ENCODE data around the gene SIPA1L3. TPM values are rescaled to one million over a fixed set of nuclear protein-coding genes. Genes with fewer than 3 reads are reported as not detected.
A peak's percentile ranks its signal among the peaks of the same experiment; 100 is the strongest.

Gene SIPA1L3
- total RNA-seq, 1 experiment from 2014 or later: 66.3 TPM

- Histone ChIP-seq H3K4me1 (ENCODE audit: control insufficient read depth, insufficient read depth, low read length) (no peaks in the 10 kb centered on the region; the same call in 1 of the 2 replicates), H3K9me3 (ENCODE audit: control insufficient read depth, insufficient read depth, low read depth, low read length) (no peaks in the 10 kb centered on the region), H3K4me3 (ENCODE audit: low read depth in 2 of 2, low read length in 2 of 2) (no peak overlapping the region), H3K27ac (ENCODE audit: low read length) (no peak overlapping the region), H3K27me3 (ENCODE audit: control insufficient read depth, insufficient read depth, low read length) (no peaks in the 10 kb centered on the region), H3K36me3 (ENCODE audit: control insufficient read depth, insufficient read depth, low read length) (no peaks in the 10 kb centered on the region)
- peak; percentile 42 for DNase-seq (ENCODE audit: low read depth, low spot score)
- in situ Hi-C loops (cut with HindIII; ENCODE audit: low pct_unique_long_range_greater_than_20kb, low sequenced_read_pairs) (no loop called here), intact Hi-C loops (cut with micrococcal nuclease; ENCODE audit: unreplicated experiment) (no loop called here)
- BruUV-seq (replicated peaks): TSS peak; percentile 14
- TF ChIP-seq SIN3A (IDR thresholded peaks at IDR 0.05; ENCODE audit: borderline replicate concordance, insufficient read depth, low read depth, low read length): no peak
- no peak for TF ChIP-seq CTCF (IDR thresholded peaks at IDR 0.05)
- TF ChIP-seq REST (IDR thresholded peaks at IDR 0.05; ENCODE audit: insufficient read depth in 1 of 2, low read depth in 2 of 2, low read length in 1 of 2): no peak
- TF ChIP-seq TCF7L2 (IDR thresholded peaks at IDR 0.05; ENCODE audit: low read depth, low read length): no peak
- TF ChIP-seq POLR2AphosphoS5 (IDR thresholded peaks at IDR 0.05; ENCODE audit: low read depth, low read length): no peak
- POLR2A ChIA-PET: no interaction called here
- CTCF ChIA-PET: no interaction called here
- ATAC-seq: peak; percentile 51; the same call in 1 of the 2 replicates
Observed at GRCh38 chr19:38039966-38040365, 133.0 kb downstream of the SIPA1L3 start.

GRCh38 chr19:38042132-38042531 lies 135.1 kb downstream of the SIPA1L3 start:
- TF ChIP-seq CTCF (IDR thresholded peaks at IDR 0.05): no peak
- no peak for TF ChIP-seq TCF7L2 (IDR thresholded peaks at IDR 0.05; ENCODE audit: low read depth, low read length)
- no peak for TF ChIP-seq REST (IDR thresholded peaks at IDR 0.05; ENCODE audit: insufficient read depth in 1 of 2, low read depth in 2 of 2, low read length in 1 of 2)
- no peak for TF ChIP-seq POLR2AphosphoS5 (IDR thresholded peaks at IDR 0.05; ENCODE audit: low read depth, low read length)
- no peak for TF ChIP-seq SIN3A (IDR thresholded peaks at IDR 0.05; ENCODE audit: borderline replicate concordance, insufficient read depth, low read depth, low read length)
- H3K4me3 ChIP-seq (ENCODE audit: low read depth in 2 of 2, low read length in 2 of 2): no peak overlapping the region
- no peak overlapping the region for H3K27ac ChIP-seq (ENCODE audit: low read length)
- ChIA-PET CTCF (interaction anchor here (0.6 kb wide), 1 partner anchor 71 kb away, joined by 9 read pairs; no protein-coding TSS in a partner anchor), POLR2A (no interaction called here)
- no peaks in the 10 kb centered on the region for H3K4me1 ChIP-seq (ENCODE audit: control insufficient read depth, insufficient read depth, low read length)
- H3K27me3 ChIP-seq (ENCODE audit: control insufficient read depth, insufficient read depth, low read length): no peaks in the 10 kb centered on the region
- DNase-seq (ENCODE audit: low read depth, low spot score) (no peak), ATAC-seq (no peak)
- H3K9me3 ChIP-seq (ENCODE audit: control insufficient read depth, insufficient read depth, low read depth, low read length): no peaks in the 10 kb centered on the region
- H3K36me3 ChIP-seq (ENCODE audit: control insufficient read depth, insufficient read depth, low read length): no peaks in the 10 kb centered on the region
- no TSS peak for BruUV-seq (replicated peaks)
- intact Hi-C loops (cut with micrococcal nuclease; ENCODE audit: unreplicated experiment): no loop called here
- in situ Hi-C loops (cut with HindIII; ENCODE audit: low pct_unique_long_range_greater_than_20kb, low sequenced_read_pairs): no loop called here

Data from Panc1 (cell line).